A549 (cell line): Measurements from ENCODE around the gene DLX4.

Experiments
- BHLHE40 ChIP-seq: IDR thresholded peaks from 2 replicates; pipeline ENCODE4 v1.6.1; 2012; ENCODE audit warnings: low read depth, low read length, inconsistent platforms
- HOXA7 ChIP-seq: fragments of 250-450 bp; sonication (Bioruptor Pico); IDR thresholded peaks from 2 replicates; pipeline ENCODE4 v1.5.0; 2020; ENCODE audit warnings: mild to moderate bottlenecking, moderate library complexity
- HOXB5 ChIP-seq: fragments of 250-450 bp; sonication (Bioruptor Pico); IDR thresholded peaks from 2 replicates; pipeline ENCODE4 v1.5.0; 2020; ENCODE audit warnings: mild to moderate bottlenecking, moderate library complexity
- JUNB ChIP-seq: fragments of >200 bp; sonication (Bioruptor Twin); formaldehyde crosslinking; IDR thresholded peaks from 2 replicates; pipeline ENCODE4 v1.6.1; 2016
- MYC ChIP-seq: IDR thresholded peaks from 2 replicates; pipeline ENCODE4 v1.6.1; 2012; ENCODE audit warnings: mild to moderate bottlenecking, inconsistent platforms, low read length, improper control_type of control experiment, borderline replicate concordance
- PHF8 ChIP-seq: fragments of 200-600 bp; sonication (generic); IDR thresholded peaks from 2 replicates; pipeline ENCODE4 v1.6.1; 2016; ENCODE audit warnings: low read depth, mild to moderate bottlenecking, antibody characterized with exemption, moderate library complexity, borderline replicate concordance
- POLR2A ChIP-seq: IDR thresholded peaks from 2 replicates; pipeline ENCODE4 v1.6.1; 2012; ENCODE audit warnings: mild to moderate bottlenecking, low read length
- SMC3 ChIP-seq: fragments of >200 bp; sonication (Bioruptor Twin); formaldehyde crosslinking; IDR thresholded peaks from 3 replicates; pipeline ENCODE4 v1.6.1; 2018; ENCODE audit warnings: inconsistent platforms
- TF ChIP-seq, protein P1 (sequence below): fragments of >200 bp; sonication (Bioruptor Twin); formaldehyde crosslinking; IDR thresholded peaks from 3 replicates; pipeline ENCODE4 v1.5.1; 2016
- TF ChIP-seq, protein P2 (sequence below): fragments of 450-650 bp; IDR thresholded peaks from 2 replicates; pipeline ENCODE4 v1.6.1; 2014; ENCODE audit warnings: antibody characterized with exemption

DNA sequence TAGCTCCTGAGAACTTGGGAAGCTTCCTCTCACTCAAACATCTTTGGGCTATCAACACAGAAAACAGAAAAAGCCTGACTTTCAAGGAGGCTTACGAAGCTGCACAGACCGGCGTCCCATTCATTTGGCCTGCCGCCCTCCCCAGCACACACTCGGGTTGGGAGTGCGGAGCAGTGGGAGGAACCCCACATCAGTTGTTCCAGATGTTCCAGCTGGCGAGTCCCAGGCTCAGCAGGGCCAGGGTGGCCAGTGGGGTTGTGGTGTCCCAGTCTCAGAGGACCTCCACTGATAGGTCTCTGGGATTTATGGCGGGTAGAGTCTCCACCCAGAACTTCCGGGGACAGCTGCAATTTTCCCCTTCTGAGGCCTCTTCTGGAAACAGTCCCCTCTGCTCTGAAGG, 43.1 kb upstream of the DLX4 start:
- TF ChIP-seq, protein P1, sequence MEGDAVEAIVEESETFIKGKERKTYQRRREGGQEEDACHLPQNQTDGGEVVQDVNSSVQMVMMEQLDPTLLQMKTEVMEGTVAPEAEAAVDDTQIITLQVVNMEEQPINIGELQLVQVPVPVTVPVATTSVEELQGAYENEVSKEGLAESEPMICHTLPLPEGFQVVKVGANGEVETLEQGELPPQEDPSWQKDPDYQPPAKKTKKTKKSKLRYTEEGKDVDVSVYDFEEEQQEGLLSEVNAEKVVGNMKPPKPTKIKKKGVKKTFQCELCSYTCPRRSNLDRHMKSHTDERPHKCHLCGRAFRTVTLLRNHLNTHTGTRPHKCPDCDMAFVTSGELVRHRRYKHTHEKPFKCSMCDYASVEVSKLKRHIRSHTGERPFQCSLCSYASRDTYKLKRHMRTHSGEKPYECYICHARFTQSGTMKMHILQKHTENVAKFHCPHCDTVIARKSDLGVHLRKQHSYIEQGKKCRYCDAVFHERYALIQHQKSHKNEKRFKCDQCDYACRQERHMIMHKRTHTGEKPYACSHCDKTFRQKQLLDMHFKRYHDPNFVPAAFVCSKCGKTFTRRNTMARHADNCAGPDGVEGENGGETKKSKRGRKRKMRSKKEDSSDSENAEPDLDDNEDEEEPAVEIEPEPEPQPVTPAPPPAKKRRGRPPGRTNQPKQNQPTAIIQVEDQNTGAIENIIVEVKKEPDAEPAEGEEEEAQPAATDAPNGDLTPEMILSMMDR, result no peak
- TF ChIP-seq PHF8 (no peak), SMC3 (no peak), POLR2A (no peak), JUNB (no peak), BHLHE40 (no peak), MYC (no peak), HOXB5 (CRISPR knock-in tag) (no peak), HOXA7 (CRISPR knock-in tag) (no peak)
- TF ChIP-seq, protein P2, sequence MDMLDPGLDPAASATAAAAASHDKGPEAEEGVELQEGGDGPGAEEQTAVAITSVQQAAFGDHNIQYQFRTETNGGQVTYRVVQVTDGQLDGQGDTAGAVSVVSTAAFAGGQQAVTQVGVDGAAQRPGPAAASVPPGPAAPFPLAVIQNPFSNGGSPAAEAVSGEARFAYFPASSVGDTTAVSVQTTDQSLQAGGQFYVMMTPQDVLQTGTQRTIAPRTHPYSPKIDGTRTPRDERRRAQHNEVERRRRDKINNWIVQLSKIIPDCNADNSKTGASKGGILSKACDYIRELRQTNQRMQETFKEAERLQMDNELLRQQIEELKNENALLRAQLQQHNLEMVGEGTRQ, result no peak
